Activated naive CD4-positive, alpha-beta T cell treated with anti-CD3 and anti-CD28 coated beads, Interleukin-2, amount 10 ng/mL, durations not matched to agents 7 days and 5 days (primary cell): ENCODE data around the gene DPEP1.
A peak's percentile ranks its signal among the peaks of the same experiment; 100 is the strongest.
"Not testable (repeated sequence)": the region's sequence is repeated elsewhere in the genome, so short reads cannot be mapped to it uniquely, and the experiment has no call there.

Experiments
- CTCF ChIA-PET: fragments of 350-600 bp; sonication (Branson Sonifier 250); formaldehyde crosslinking; loops from one replicate; lab custom pipeline; 2021; ENCODE audit warnings: antibody characterized with exemption; lab: Charles Lee
- DNase-seq: peaks from one replicate; pipeline ENCODE4 v3.0.0-alpha.2; 2020
- H3K27ac Mint-ChIP-seq: one replicate; pipeline ENCODE4 v1.8.0; 2021; ENCODE audit warnings: mild to moderate bottlenecking, moderate library complexity, mixed read lengths
- H3K27me3 Mint-ChIP-seq: one replicate; pipeline ENCODE4 v1.8.0; 2021; ENCODE audit warnings: mild to moderate bottlenecking, mixed read lengths
- H3K36me3 Mint-ChIP-seq: one replicate; pipeline ENCODE4 v1.8.0; 2021; ENCODE audit warnings: mixed read lengths
- H3K4me1 Mint-ChIP-seq: one replicate; pipeline ENCODE4 v1.8.0; 2021; ENCODE audit warnings: mixed read lengths
- H3K4me3 Mint-ChIP-seq: one replicate; pipeline ENCODE4 v1.8.0; 2021; ENCODE audit warnings: mild to moderate bottlenecking, moderate library complexity, mixed read lengths
- H3K9me3 Mint-ChIP-seq: one replicate; pipeline ENCODE4 v1.8.0; 2021; ENCODE audit warnings: mixed read lengths

Gene DPEP1

GRCh38 chr16:89613231-89613953 lies at the start of gene DPEP1:
Gene DPEP1 (plus strand): TSS chr16:89613642. CDS start chr16:89630411, 16,769 bp downstream.
- peaks cover 16% of the 10 kb centered on the region for H3K27me3 Mint-ChIP-seq
- CTCF ChIA-PET, result interaction anchor here (1.2 kb wide), 1 partner anchor 13 kb away, joined by 4 read pairs; no protein-coding TSS in a partner anchor
- no peak for DNase-seq
- H3K4me3 Mint-ChIP-seq, result no peak within 1 kb of the TSS
- peaks cover 22% of the 10 kb centered on the region for H3K4me1 Mint-ChIP-seq
- H3K36me3 Mint-ChIP-seq, result peaks cover 4% of the 10 kb centered on the region
- peaks cover 11% of the 10 kb centered on the region for H3K9me3 Mint-ChIP-seq
- peak within 1 kb of the TSS; percentile 42 for H3K27ac Mint-ChIP-seq

DNA sequence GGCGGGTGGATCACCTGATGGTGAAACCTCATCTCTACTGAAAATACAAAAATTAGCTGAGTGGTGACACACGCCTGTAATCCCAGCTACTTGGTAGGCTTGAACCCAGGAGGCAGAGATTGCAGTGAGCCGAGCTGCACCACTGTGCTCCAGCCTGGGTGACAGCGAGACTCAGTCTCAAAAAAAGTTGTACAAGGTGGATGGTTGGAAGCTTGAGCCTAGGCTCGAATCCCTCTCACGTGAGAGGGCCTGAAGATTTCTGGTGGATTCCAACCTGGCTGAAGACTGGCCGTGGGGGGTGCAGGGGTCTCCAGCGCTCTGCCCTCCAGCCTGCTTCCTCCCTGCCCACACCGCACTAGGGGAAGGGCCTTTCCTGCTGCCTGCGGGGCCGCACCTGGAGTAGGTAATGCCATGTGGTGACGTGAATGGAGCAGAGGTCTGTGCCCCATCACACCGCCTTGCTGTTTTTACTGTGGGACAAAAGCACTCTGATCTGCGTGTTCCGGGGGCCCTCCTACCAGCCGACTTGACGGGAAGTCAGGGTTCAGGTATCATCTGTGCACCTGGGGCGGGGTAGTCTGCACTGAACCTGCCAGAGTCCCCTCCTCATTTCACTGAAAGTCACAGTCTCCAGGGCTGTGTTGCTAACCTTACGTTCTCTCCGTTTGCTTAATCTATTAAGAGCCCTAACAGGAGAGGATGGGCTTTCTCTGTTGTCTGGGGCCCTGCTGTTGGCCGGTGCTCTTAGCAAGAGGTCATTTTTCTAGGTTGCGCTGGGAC lies 48.8 kb upstream of the DPEP1 start:
- peak overlapping the region; percentile 37 for H3K4me3 Mint-ChIP-seq
- DNase-seq, result no peak
- H3K9me3 Mint-ChIP-seq, result no peaks in the 10 kb centered on the region
- H3K4me1 Mint-ChIP-seq, result peaks cover 51% of the 10 kb centered on the region
- H3K27ac Mint-ChIP-seq, result peak overlapping the region; percentile 55
- H3K27me3 Mint-ChIP-seq, result no peaks in the 10 kb centered on the region
- CTCF ChIA-PET, result interaction anchor here (1.3 to 1.4 kb wide), 2 partner anchors 9 to 16 kb away, joined by 5 to 6 read pairs; no protein-coding TSS in a partner anchor
- peaks cover 39% of the 10 kb centered on the region for H3K36me3 Mint-ChIP-seq

GRCh38 chr16:89565256-89565505 lies 48.3 kb upstream of the DPEP1 start:
- Mint-ChIP-seq H3K27ac (no peak overlapping the region), H3K9me3 (no peaks in the 10 kb centered on the region), H3K4me3 (peak overlapping the region; percentile 23), H3K27me3 (no peaks in the 10 kb centered on the region), H3K36me3 (peaks cover 39% of the 10 kb centered on the region), H3K4me1 (peaks cover 50% of the 10 kb centered on the region)
- DNase-seq, result no peak
- CTCF ChIA-PET, result interaction anchor here (1.0 to 1.4 kb wide), 2 partner anchors 13 to 16 kb away, joined by 3 to 6 read pairs; no protein-coding TSS in a partner anchor

GRCh38 chr16:89565506-89566372 lies 47.7 kb upstream of the DPEP1 start:
- DNase-seq, result peak; percentile 70
- no peaks in the 10 kb centered on the region for H3K9me3 Mint-ChIP-seq
- peaks cover 39% of the 10 kb centered on the region for H3K36me3 Mint-ChIP-seq
- CTCF ChIA-PET, result interaction anchor here (1.0 to 1.4 kb wide), 2 partner anchors 14 to 17 kb away, joined by 3 to 6 read pairs; no protein-coding TSS in a partner anchor
- peaks cover 52% of the 10 kb centered on the region for H3K4me1 Mint-ChIP-seq
- peaks cover 4% of the 10 kb centered on the region for H3K27me3 Mint-ChIP-seq
- peak overlapping the region; percentile 23 for H3K4me3 Mint-ChIP-seq
- no peak overlapping the region for H3K27ac Mint-ChIP-seq

GRCh38 chr16:89567656-89568594 lies 45.5 kb upstream of the DPEP1 start:
- Mint-ChIP-seq H3K4me1 (peaks cover 55% of the 10 kb centered on the region), H3K27me3 (peaks cover 22% of the 10 kb centered on the region), H3K36me3 (peaks cover 22% of the 10 kb centered on the region), H3K9me3 (no peaks in the 10 kb centered on the region), H3K27ac (no peak overlapping the region), H3K4me3 (no peak overlapping the region)
- CTCF ChIA-PET, result interaction anchor here (0.7 to 1.0 kb wide), 3 partner anchors 15 to 132 kb away, joined by 3 to 4 read pairs (median 3); no protein-coding TSS in a partner anchor
- DNase-seq, result no peak

DNA sequence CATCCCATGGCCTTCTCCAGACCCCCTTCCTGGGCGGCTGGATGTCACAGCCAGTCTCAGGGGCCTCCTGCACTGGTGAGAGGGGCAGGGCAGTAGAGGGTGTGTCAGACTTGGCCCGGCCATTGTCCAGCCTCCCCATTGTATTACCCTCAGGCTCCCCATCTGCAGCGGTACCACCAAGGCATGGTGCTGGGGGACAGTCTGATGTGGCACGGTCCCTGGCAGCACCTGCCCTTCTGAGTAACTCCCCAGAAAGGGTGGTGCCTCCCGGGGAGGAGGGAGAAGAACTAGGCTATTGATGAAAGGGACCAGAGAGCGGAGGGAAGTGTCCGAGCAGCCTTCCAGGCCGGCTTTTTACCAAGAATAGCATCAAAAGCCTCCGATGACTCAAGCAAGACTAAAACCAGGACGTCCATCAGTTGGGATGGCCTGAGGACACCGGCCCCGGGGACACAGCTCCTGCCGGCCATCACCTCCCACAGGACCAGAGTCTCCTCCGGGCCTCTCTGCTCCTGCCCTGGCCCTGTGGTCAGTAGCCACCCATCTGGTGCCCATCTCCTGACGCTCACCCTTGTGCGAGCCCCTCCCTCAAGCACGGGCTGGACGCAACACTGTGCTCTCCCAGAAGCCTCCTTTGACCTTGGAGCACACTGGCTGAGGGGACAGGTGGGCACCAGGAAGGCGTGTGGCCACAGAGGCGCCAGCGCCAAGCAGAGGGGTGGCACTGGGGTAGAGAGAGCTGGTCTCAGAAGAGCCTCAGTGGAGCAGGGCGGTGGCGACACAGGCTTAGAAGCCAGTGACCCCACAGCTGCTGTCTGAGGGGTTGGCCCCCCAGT lies 43.7 kb upstream of the DPEP1 start:
- Mint-ChIP-seq H3K4me3 (no peak overlapping the region), H3K27ac (no peak overlapping the region), H3K36me3 (peaks cover 6% of the 10 kb centered on the region), H3K27me3 (peaks cover 40% of the 10 kb centered on the region), H3K4me1 (peaks cover 47% of the 10 kb centered on the region), H3K9me3 (no peaks in the 10 kb centered on the region)
- no peak for DNase-seq
- CTCF ChIA-PET, result no interaction called here

DNA sequence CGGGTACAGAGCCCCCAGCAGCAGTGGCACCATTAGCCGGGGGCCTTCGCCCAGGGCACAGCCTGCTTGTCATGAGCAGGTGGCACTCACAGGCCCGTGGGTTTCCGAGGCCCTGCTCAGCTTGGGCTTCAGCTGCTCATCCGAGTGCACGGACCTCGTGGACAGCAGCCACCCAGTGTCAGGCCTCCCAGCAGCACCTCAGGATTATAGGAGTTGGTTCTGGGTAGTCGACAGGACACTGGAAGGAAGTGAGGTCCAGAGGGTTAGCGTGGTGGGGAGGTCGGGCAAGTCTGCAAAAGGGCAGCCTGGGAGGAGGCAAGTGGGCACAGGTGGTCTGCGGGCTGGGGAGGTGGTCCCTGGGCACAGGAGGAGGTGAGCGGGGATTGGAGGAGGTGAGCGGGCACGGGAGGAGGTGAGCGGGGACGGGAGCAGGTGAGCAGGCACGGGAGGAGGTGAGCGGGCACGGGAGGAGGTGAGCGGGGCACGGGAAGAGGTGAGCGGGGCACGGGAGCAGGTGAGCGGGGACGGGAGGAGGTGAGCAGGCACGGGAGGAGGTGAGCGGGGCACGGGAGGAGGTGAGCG lies 43.0 kb upstream of the DPEP1 start:
- H3K4me1 Mint-ChIP-seq, result peaks cover 40% of the 10 kb centered on the region
- no peaks in the 10 kb centered on the region for H3K9me3 Mint-ChIP-seq
- no peak overlapping the region for H3K4me3 Mint-ChIP-seq
- H3K36me3 Mint-ChIP-seq, result peaks cover 2% of the 10 kb centered on the region
- CTCF ChIA-PET, result no interaction called here
- H3K27me3 Mint-ChIP-seq, result peaks cover 47% of the 10 kb centered on the region
- no peak overlapping the region for H3K27ac Mint-ChIP-seq
- DNase-seq, result no peak

- H3K4me3 Mint-ChIP-seq, DNase-seq, CTCF ChIA-PET, H3K36me3 Mint-ChIP-seq, H3K9me3 Mint-ChIP-seq, H3K27ac Mint-ChIP-seq: not testable (repeated sequence)
- Mint-ChIP-seq H3K27me3 (peaks cover 49% of the 10 kb centered on the region), H3K4me1 (peaks cover 34% of the 10 kb centered on the region)
Measured at GRCh38 chr16:89570983-89571598, 42.4 kb upstream of the DPEP1 start.

GRCh38 chr16:89571636-89572035 lies 41.8 kb upstream of the DPEP1 start:
- peaks cover 30% of the 10 kb centered on the region for H3K4me1 Mint-ChIP-seq

GRCh38 chr16:89572073-89572484 lies 41.4 kb upstream of the DPEP1 start:
- H3K36me3 Mint-ChIP-seq, result peaks cover 2% of the 10 kb centered on the region
- H3K4me1 Mint-ChIP-seq, result peaks cover 30% of the 10 kb centered on the region
- H3K27ac Mint-ChIP-seq, result peak overlapping the region; percentile 62
- DNase-seq, result no peak
- no peak overlapping the region for H3K4me3 Mint-ChIP-seq
- H3K9me3 Mint-ChIP-seq, result no peaks in the 10 kb centered on the region
- CTCF ChIA-PET, result no interaction called here
- peaks cover 59% of the 10 kb centered on the region for H3K27me3 Mint-ChIP-seq

More at GRCh38 chr16:89571636-89572035, 41.8 kb upstream of the DPEP1 start:
- H3K27me3 Mint-ChIP-seq, result peaks cover 55% of the 10 kb centered on the region
- no peak overlapping the region for H3K27ac Mint-ChIP-seq
- no peaks in the 10 kb centered on the region for H3K9me3 Mint-ChIP-seq
- H3K4me3 Mint-ChIP-seq, result no peak overlapping the region
- peaks cover 2% of the 10 kb centered on the region for H3K36me3 Mint-ChIP-seq
- CTCF ChIA-PET, result no interaction called here
- no peak for DNase-seq

GRCh38 chr16:89572485-89573205 lies 40.8 kb upstream of the DPEP1 start:
- Mint-ChIP-seq H3K27me3 (peaks cover 65% of the 10 kb centered on the region), H3K27ac (peak overlapping the region; percentile 62), H3K4me1 (peaks cover 28% of the 10 kb centered on the region), H3K4me3 (no peak overlapping the region), H3K9me3 (no peaks in the 10 kb centered on the region), H3K36me3 (peaks cover under 1% of the 10 kb centered on the region)
- CTCF ChIA-PET, result no interaction called here
- DNase-seq, result no peak
